Stimulated activated naive CD8-positive, alpha-beta T cell treated with anti-CD3 and anti-CD28 coated beads, Interleukin-15, amount 100 ng/mL, for 72 hours (primary cell): Measurements from ENCODE around the gene PPP2R3C.
"Not testable (repeated sequence)": the region's sequence is repeated elsewhere in the genome, so short reads cannot be mapped to it uniquely, and the experiment has no call there.

Source experiments
- ATAC-seq: fragments of 150-1000 bp; cut with Tn5 transposase; 2 replicates; pipeline ENCODE4 v1.10.0; 2021; ENCODE audit warnings: mild to moderate bottlenecking, moderate library complexity
- DNase-seq, 2 donors: peaks; one replicate each; pipeline ENCODE4 v3.0.0; 2021 to 2022
- H3K27ac Mint-ChIP-seq, 2 donors: one replicate each; pipeline ENCODE4 v1.8.0; 2022; ENCODE audit warnings: mild to moderate bottlenecking in 2 of 2, mixed read lengths in 2 of 2, moderate library complexity in 2 of 2
- H3K27me3 Mint-ChIP-seq: one replicate; pipeline ENCODE4 v1.8.0; 2022; ENCODE audit warnings: mixed read lengths
- H3K4me1 Mint-ChIP-seq: one replicate; pipeline ENCODE4 v1.8.0; 2022; ENCODE audit warnings: mild to moderate bottlenecking, mixed read lengths
- H3K4me3 Mint-ChIP-seq, 2 donors: one replicate each; pipeline ENCODE4 v1.8.0; 2022; ENCODE audit warnings: mild to moderate bottlenecking in 2 of 2, mixed read lengths in 2 of 2, moderate library complexity in 1 of 2
- H3K9me3 Mint-ChIP-seq, 2 donors: one replicate each; pipeline ENCODE4 v1.8.0; 2022; ENCODE audit warnings: mixed read lengths in 2 of 2

The PPP2R3C gene

GRCh38 chr14:35046751-35047536, 74.8 kb downstream of the PPP2R3C start:
- DNase-seq (no peak), ATAC-seq (peak; percentile 27)
- Mint-ChIP-seq H3K27me3 (no peaks in the 10 kb centered on the region), H3K4me1 (peaks cover 31% of the 10 kb centered on the region), H3K4me3 (peak overlapping the region; percentile 94 to 99), H3K27ac (peak overlapping the region; percentile 98), H3K9me3 (no peaks in the 10 kb centered on the region)

GRCh38 chr14:35046048-35046750, 75.6 kb downstream of the PPP2R3C start, which contains the start of gene FAM177A1:
FAM177A1 (plus strand) TSS chr14:35046272; CDS start chr14:35046464, 192 bp downstream.
- Mint-ChIP-seq H3K4me1 (peaks cover 31% of the 10 kb centered on the region), H3K27ac (peak within 1 kb of the TSS; percentile 98 to 100), H3K4me3 (peak within 1 kb of the TSS; percentile 94 to 99), H3K9me3 (no peaks in the 10 kb centered on the region), H3K27me3 (no peaks in the 10 kb centered on the region)
- peak; percentile 95 to 98 for DNase-seq
- ATAC-seq, result peak; percentile 93

- Mint-ChIP-seq H3K9me3 (no peaks in the 10 kb centered on the region), H3K27ac (peak overlapping the region; percentile 96 to 100), H3K4me3 (peak overlapping the region; percentile 94 to 99), H3K4me1 (peaks cover 31% of the 10 kb centered on the region), H3K27me3 (no peaks in the 10 kb centered on the region)
- DNase-seq (no peak), ATAC-seq (no peak)
Observed at GRCh38 chr14:35045798-35046047, 76.1 kb downstream of the PPP2R3C start.

DNA sequence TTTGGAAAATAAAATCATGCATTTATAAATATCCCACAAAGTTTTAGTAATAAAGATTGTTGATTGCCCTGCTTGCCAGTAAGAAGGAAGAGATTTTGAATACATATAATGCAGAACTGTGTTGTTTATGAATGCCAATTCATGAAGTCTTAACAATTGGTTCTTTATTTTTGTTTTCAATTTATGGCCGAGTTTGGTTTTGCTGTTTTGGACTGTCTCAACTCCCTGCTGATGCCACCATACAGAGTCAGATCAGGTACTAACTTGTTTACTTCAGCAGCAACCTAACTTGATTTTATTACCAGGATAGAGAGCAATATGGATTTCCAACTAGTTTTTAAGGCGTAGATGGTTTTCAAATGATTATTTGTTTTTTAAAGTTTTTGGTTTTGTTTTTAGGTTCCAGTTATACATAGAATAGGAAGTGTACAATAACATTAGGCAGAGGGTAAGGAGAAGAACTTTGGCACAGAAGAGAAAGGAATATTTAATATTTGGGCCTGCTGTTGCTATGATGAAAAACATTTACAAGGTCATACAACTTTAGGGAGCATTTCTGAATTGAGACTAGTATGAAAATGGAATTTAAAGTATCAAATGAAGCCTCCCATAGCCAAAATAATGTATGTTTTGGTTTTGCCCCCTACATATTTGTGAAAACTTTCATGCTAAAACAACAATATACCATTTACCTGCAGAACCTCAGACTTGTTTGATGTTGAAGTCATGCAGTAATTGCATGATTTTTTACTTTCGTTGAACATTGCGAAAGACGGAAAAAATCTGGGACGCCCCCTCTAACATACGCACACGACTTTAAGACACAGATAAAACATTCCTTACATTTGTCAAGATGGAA, 76.6 kb downstream of the PPP2R3C start:
- DNase-seq (no peak), ATAC-seq (peak; percentile 6)
- no peaks in the 10 kb centered on the region for H3K27me3 Mint-ChIP-seq

DNA sequence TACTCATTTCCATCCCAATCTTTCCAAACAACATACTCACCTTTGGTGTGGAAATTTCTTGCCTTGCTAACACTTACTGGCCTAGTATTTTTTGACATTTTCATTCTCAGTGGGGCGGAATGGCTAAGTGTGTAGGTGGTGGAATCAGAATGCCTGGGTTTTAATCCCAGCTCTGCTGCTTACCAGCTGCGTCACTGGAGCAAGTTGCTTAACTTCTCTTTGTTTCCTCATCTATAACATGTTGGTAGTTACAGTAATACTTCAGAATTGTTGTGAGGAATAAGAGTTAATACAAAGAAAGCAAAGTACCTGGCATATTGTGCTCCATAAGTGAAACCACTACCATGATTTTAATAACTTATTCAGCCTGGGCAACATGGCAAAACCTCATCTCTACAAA, 78.7 kb downstream of the PPP2R3C start:
- ATAC-seq (no peak), DNase-seq (no peak)
- no peaks in the 10 kb centered on the region for H3K27me3 Mint-ChIP-seq
- H3K4me3 Mint-ChIP-seq, result no peak overlapping the region
- no peak overlapping the region for H3K27ac Mint-ChIP-seq
- H3K4me1 Mint-ChIP-seq, result peaks cover 24% of the 10 kb centered on the region
- no peaks in the 10 kb centered on the region for H3K9me3 Mint-ChIP-seq

More for the DNA sequence above, 76.6 kb downstream of the PPP2R3C start:
- peaks cover 31% of the 10 kb centered on the region for H3K4me1 Mint-ChIP-seq
- peak overlapping the region; percentile 94 to 99 for H3K4me3 Mint-ChIP-seq
- no peaks in the 10 kb centered on the region for H3K9me3 Mint-ChIP-seq
- peak overlapping the region; percentile 96 to 100 for H3K27ac Mint-ChIP-seq

- Mint-ChIP-seq H3K4me1 (peaks cover 20% of the 10 kb centered on the region), H3K9me3 (no peaks in the 10 kb centered on the region), H3K27ac (no peak overlapping the region), H3K4me3 (no peak overlapping the region), H3K27me3 (no peaks in the 10 kb centered on the region)
- no peak for ATAC-seq
- no peak for DNase-seq
Observed at GRCh38 chr14:35042632-35043031, 79.2 kb downstream of the PPP2R3C start.

- not testable (repeated sequence) for H3K27ac Mint-ChIP-seq, ATAC-seq
Observed at GRCh38 chr14:35038312-35038711, 83.5 kb downstream of the PPP2R3C start.

More at GRCh38 chr14:35038312-35038711, 83.5 kb downstream of the PPP2R3C start:
- not testable (repeated sequence) for DNase-seq, H3K4me1 Mint-ChIP-seq, H3K27me3 Mint-ChIP-seq, H3K4me3 Mint-ChIP-seq
- peaks cover 10 to 28% of the 10 kb centered on the region in 2 donors for H3K9me3 Mint-ChIP-seq
